ENCODE measurements around the gene PODXL2.
A peak's percentile ranks its signal among the peaks of the same experiment; 100 is the strongest.

The PODXL2 gene, protein sequence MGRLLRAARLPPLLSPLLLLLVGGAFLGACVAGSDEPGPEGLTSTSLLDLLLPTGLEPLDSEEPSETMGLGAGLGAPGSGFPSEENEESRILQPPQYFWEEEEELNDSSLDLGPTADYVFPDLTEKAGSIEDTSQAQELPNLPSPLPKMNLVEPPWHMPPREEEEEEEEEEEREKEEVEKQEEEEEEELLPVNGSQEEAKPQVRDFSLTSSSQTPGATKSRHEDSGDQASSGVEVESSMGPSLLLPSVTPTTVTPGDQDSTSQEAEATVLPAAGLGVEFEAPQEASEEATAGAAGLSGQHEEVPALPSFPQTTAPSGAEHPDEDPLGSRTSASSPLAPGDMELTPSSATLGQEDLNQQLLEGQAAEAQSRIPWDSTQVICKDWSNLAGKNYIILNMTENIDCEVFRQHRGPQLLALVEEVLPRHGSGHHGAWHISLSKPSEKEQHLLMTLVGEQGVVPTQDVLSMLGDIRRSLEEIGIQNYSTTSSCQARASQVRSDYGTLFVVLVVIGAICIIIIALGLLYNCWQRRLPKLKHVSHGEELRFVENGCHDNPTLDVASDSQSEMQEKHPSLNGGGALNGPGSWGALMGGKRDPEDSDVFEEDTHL

DNA sequence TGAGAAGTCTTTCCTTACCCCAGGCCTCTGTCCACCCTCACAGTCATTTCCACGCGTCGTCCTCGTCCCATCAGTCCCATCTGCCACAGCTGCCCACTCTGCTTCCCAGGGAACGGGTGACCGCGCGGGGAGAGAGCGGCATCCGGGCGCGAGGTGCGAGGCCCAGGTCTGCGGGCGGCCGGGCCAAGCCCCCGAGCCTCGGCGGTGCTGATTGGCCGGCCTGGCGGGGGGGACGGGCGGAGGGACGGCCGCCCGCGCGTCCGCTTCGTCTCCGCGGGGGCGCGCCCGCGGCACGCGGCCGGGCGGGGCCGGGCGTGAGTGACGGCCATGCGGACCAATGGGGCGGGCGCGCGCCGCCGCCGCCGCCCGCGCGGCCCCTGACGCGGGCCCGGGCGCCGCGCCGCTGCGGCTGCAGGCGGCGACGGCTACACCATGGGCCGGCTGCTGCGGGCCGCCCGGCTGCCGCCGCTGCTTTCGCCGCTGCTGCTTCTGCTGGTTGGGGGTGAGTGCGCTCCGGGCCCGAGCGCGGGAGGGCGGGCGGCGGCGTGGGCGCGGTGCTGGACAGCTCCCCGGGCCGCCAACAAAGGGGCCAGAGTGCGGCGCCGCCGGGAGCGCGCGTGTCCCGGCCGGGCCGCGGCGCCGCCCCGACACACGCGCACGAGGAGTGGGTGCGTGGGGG is at the start of gene PODXL2:
Gene PODXL2 (plus strand): TSS at position 398 of the 679 bp plus-strand sequence. CDS start 35 bp downstream, at position 433.
- ATAC-seq, result peak; percentile 42 to 48

DNA sequence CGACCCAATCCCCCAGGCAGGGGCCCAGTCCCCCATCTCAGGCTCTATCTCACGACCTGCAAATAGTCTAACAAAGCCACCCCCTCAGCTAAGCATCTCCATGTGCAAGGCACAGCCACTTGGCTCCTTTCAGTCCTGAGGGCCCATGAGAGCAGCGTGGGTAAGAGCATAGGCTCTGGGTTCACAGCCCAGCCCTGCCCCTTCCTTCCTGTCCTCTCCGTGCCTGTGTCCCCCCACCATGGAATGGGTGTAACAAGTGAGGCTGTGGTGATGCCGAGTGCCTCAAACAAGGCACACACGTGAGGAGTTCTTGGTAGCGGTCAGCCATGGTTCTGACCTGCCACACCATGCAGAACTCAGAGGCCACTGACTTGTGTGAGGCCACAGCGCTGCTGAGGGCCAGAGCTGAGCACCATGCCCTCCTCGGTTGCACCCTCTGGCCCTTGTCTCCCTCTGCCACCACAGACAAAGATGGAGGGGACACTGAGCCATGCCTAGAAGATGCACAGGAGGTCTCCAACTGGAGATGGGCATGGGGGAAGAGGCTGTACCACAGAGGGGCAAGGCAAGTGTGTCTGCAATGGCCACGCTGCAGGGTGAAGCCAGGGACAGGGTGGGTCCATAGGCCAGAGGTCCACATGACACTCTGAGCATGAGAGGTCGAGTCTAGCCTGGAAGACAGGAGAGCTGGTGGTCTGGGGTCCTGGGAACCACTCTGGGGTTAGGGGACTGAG is 48.5 kb upstream of the PODXL2 start:
- ATAC-seq, result no peak

DNA sequence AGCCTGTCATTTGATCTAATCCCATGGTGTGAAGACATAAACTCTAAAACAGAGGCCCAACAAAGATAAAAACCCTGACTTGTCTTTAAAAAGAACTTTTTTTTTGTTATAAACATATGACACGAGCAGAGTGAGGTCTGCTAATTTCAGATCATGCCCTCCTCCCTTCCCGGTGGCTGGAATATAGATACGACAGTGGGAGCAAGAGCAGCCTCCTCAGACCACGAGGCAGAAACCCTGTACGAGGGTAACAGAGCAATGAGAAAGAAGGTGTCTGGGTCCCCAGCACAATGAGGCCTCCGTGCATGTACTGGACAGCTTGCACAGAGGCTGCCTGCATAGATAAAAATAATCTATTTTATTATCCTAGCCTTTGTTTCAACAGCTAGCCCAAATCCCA is 44.3 kb upstream of the PODXL2 start:
- no peak for ATAC-seq

DNA sequence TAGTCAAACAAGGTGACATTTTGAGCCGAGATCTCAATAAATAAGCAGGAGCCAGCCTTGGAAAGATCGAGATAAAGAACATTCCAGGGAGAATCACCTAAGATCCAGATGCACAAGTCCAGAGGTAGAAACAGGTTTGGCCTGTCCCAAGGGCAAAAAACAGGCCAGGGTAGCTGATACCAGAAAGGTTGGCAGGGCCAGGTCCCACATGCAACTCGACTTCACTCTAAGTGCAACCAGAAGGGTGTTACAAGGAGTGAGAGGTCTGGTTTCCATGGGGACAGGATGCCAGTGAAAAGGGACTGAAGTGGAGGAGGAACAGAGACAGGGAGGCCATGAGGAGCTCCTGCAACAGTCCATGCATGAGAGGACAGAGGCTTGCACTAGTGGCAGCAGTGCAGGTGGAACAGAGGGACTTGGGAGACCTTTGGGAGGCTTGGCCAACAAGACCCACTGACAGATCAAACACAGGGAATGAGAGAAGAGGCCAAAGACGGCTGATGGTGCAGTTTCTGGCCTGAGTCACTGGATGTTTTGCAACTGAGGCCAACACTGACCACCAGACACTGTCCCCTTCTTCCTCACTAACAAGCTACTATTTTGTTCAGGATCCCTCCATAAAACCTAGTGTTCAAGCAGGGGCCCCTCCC is 43.7 kb upstream of the PODXL2 start:
- no peak for ATAC-seq

DNA sequence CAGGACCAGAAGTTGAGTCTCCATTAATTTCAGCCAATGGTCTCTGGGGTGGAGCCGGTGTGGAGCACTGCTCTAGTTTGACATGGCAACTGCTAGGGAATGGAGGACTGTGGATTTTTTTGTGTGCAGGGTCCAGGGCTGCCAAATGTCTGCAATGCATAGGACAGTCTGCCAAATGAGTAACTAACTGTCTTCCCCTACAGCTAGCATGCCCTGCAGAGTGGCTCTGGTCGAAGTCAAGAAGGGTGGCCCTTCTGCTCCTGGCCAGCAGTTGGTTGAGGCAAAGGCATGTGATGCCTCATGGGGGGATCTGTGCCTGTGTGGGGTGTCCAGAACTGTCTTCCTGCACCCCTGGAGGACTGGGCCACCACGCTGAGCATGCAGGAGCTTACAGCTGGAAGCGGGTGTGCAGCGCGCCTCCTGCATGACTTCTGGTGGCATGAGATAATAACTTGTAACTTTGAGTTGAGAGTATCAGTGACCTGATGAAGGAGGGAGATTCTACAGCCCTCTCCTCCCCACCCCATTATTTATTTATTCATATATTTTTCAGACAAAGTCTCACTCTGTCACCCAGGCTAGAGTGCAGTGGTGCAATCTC is 43.1 kb upstream of the PODXL2 start:
- ATAC-seq, result no peak

DNA sequence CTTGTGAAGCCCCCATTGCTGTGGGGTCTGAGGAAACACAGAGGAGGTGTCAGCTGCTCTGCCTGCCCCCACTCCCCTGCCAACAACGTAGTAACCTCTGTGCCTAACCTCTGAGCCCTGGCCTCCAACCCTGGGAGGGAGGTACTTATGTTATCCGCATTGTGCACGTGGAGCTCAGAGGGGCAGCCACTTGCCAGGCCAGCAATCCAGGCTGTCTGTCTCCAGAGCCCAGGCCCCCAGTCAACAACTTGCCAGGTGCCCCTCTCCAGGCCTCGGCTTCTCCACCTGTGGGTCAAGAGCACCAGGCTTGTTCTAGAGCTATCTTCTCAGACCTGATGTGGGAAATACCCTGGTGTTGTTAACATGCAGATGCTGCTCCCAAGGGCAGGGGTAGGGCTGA is 41.1 kb upstream of the PODXL2 start:
- no peak for ATAC-seq

DNA sequence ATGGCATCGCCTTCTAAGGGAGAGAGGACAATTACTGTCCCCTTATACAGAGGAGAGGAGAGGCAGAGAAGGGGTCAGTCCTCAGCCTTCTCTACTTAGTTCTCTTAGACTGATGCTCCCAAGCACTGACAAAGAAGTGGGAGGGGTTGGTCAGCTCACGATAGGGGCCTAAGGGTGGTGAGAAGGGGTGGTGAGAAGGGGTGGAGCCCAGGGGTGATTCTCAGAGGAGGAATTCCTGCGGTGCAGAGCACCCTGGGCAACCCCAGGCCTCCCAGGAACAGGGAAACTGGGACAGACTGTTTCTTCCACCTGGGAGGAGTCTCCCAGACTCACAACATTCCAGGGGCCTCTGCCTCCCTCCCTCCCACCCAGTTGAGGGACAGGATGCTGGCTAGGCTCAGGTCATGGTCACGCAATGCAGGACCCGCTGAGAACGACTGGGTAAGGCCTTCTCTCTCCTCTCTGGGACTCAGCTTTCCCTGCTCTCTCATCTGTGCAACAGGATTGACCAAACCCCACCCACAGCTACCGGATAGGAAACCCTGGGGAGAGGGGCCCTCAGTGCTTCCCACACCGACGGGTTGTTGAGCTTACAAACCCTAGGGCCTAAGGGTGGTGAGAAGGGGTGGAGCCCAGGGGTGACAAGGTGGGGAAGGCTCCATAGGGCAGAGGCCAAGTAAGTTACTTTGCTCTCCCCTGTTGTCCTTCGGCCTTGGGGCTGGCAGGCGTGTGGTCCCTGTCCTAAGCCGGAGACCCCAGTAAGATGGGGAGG is 40.0 kb upstream of the PODXL2 start:
- ATAC-seq, result no peak

DNA sequence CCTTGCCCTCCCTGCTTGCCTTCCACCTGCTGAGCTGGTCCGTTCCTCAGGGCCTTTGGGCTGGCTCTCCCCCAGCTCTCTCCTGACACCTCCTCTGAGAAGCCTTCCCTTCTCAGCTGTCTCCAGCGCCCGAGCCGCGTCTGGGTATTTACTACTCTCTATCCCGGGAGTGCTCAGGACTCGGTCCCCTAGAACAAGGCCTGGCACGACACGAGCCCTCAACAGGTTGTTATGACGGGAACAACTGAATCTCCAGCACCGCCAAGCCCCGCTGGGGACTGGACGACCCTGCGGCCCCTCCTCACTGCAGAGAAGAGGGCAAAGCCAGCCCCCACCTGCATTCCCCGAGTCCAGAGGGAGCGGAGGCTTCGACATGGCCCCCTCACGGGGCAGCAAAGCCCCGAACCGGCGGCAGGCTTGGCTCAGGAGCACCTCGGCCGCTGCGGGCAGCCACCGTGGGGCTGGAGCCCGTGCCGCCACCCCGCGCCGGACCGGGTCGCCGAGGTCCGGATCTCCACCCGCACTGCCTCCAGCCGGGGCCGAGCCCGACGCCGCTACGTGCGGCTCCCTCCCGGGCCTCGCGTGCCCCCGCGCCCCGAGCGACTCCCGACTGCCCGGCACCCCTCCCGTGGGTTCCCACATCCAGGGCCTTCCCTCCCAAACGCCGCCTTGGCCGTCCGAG is 39.2 kb upstream of the PODXL2 start:
- no peak for ATAC-seq

DNA sequence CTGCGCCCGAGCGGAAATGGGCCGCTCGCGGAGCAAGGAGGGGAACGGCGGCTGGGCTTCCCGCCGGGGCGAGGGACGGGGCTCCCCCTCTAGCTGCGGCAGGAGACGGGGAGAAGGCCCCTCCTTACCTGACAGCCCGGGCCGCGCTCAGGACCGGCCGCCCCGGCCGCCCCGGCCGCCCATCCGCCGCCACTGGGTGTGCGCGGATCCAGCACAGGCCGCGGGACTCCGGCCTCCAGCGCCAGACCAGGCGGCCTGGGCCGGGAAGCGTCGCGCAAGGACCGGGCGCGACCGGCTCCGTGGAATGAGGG is 38.7 kb upstream of the PODXL2 start:
- ATAC-seq, result peak; percentile 14 to 19

DNA sequence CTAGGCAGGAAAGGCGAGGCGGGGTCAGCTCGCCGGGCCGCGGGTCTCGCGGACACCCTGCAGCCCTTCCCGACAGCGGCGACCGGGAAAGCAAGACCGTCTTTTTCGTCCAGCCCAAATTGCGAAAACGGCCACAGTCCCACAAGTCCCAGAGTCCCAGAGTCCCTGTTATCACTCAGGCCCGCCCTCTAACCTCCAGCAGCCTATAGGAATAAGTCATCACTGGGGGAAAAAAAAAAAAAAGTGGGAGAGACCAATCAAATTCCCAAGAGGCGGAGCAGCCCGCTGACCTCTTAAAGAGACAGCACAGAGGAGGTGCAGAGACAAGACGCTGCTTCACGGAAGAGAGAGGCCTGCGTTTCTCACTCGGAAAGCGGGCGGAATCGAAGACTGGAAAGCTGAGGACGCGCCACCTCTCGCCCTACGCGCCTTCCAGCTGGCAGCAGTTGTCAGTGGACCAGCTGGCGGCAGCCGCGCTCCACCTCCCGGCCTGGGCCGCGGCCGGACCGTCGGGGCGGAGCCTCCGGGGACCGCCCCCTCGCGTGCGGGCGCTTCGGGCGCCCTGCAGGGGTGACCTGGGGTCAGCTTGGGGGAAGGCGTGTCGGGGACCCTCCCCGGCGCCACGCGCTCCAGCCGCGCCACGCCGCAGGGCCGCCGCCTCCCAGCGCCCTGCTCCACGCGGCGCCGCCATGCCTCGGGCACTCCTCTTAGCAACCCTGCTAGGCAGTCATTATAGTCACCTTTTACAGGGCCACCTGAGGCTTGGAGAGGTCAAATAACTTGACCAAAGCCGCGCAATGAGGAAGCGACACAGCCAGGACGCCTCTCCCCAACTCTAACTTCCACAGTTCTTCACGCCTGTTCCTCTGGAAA is 38.2 kb upstream of the PODXL2 start, which contains the start of gene TPRA1:
Gene TPRA1 (minus strand): TSS at position 141 of the 873 bp plus-strand sequence. CDS start 10,587 bp downstream, outside the sequence.
- peak; percentile 89 to 92 for ATAC-seq

DNA sequence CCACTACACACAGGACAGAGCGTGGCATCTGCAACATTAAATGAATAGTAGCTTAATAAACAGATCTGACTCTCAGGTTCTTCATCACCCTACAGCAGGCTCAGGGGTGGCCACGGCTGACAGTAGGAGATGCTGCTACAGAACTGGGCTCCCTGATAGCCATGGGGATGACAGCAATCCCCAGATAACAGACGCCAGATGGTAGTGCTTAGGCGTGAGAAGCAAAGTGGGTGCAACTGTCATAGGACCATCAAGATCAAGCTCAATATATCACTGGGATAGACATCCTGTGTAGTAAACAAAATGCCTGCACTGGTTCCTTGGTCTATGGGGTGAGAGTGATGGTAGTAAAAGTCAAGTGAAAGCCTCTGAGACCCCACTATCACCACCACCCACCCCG is 35.8 kb upstream of the PODXL2 start:
- no peak for ATAC-seq

DNA sequence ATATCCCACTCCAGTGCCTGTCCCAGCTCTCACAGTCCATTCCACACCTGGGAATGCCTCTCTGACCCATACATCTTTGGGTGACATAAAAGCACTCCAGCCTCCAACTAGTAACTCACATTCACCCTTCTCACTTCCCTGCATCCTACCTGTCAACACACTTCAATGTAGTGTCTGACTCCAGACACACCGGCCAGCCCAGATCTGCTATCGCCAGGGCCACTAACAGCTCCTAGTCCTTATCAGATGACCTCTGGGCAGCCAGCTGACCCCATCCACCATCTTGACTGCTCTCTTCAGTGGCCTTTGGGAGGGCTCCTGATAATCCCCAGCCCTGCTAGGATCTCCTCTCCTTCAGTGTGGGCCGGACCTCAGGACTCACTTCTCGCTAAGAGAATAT is 33.7 kb upstream of the PODXL2 start:
- ATAC-seq, result no peak

DNA sequence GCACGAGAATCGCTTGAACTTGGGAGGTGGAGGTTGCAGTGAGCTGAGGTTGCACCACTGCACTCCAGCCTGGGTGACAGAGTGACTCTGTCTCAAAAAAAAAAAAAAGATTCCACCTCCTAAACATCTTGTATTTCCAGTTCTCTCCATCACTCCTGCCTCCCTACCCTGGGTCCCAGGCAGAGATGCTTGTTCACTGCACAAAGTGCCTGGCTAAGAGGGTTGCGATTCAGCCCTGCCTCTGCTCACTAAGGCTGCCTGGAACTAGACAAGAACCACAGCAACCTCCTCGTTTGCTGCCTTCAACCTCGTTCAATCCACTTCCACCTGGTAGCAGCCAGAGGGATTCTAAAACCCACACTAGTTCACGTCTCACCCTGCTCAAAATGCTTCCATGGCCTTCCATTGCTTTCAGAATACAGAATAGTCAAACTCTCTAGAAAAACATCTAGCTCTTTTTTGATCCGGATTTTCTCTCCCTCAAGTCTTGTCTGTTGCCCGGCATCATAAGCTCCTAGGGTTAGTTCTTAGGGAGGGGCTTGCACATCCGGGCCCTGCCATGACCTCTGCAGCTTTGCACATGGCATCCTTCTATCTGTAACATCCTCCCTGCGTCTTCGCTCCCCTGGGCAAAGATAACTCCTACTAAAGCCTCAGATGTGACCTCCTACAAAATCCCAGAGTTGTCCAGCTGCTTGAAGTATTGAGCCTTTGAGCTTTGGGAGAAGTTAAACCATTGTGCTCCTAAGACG is 31.8 kb upstream of the PODXL2 start:
- no peak for ATAC-seq

DNA sequence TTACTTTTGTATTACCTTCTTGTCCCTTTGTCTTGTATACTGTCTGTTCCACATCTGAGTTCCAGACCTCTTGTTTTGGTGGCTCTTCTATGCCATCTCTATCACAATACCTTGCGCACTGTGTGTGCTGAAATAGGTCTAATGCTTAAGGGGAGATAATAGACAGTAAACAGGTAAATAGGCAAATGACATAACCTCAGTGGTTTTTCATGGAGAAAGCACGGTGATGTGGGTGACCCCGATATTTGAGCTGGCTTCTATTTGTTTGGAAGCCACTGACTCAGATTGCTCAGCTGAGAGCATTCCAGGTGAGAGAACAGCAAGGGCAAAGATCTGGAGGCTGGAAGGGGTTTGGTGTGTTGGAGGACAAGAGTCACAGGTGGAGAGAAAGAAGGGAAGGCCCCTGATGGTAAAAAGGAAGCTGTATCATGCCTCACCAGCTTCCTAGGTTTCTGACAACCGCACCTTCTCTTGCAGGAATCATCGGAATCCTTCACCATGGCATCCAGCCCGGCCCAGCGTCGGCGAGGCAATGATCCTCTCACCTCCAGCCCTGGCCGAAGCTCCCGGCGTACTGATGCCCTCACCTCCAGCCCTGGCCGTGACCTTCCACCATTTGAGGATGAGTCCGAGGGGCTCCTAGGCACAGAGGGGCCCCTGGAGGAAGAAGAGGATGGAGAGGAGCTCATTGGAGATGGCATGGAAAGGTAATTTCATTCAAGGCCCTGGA is 30.0 kb upstream of the PODXL2 start:
- no peak for ATAC-seq

DNA sequence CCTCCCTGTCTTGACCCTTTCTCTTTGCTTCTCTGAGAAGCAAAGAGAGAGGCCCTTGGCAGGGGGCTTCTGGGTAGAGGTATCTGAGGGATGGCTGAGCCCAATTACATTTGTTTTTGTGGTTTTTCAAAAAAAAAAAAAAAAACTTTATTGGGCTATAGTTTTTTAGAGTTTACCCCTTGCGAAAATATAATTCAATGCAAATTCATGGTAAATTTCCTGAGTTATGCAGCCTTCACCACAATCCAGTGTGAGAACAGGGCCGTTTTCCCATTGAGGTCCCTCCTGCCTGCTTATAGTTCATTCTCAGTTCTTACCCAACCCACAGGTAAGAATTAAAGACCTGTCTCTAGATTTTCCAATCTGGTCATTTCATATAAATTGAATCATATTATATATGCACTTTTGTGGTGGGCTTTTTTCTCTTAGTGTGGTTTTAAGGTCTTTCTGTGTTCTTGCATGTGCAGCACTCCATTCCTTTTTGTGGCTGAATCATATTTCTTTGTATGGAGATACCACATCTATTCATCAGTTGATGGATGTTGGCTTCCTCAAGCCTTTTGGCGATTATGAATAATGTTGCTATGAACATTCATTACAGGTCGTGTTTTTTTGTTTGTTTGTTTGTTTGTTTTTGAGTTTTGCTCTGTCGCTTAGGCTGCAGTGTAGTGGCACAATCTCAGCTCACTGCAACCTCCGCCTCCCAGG is 28.1 kb upstream of the PODXL2 start:
- ATAC-seq, result no peak

DNA sequence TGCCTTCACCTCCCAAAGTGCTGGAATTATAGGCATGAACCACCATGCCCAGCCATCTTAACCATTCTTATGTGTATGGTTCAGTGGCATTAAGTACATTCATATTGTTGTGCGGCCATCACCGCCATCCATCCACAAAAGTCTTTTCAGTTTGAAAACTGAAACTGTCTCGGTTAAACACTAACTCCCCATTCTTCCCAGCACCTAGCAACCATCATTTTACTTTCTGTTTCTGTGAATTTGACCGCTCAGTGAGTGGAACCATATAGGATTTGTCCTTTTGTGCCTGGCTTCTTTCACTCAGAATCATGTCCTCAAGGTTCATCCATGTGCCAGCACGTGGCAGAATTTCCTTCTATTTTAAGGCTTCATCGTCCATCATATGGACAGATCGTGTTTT is 24.9 kb upstream of the PODXL2 start:
- ATAC-seq, result no peak

DNA sequence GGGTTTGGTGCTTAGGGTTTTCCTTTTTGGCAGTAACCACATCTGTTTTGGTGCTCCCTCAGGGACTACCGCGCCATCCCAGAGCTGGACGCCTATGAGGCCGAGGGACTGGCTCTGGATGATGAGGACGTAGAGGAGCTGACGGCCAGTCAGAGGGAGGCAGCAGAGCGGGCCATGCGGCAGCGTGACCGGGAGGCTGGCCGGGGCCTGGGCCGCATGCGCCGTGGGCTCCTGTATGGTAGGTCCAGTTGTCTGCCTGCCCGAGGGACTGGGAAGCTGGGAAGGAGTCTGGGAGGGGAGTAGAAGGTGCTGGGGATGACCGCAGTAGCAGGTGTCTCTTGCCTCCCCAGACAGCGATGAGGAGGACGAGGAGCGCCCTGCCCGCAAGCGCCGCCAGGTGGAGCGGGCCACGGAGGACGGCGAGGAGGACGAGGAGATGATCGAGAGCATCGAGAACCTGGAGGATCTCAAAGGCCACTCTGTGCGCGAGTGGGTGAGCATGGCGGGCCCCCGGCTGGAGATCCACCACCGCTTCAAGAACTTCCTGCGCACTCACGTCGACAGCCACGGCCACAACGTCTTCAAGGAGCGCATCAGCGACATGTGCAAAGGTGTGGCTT is 24.3 kb upstream of the PODXL2 start:
- no peak for ATAC-seq

Data from activated CD4-positive, CD25-positive, alpha-beta regulatory T cell treated with anti-CD3 and anti-CD28 coated beads, Interleukin-2, amount 50 U/mL, for 24 hours (primary cell).